Lung microvascular endothelial cell (primary cell): ENCODE results near the gene NR6A1. TPM values are rescaled to one million over a fixed set of nuclear protein-coding genes. Genes with fewer than 3 reads are reported as not detected.
"Not testable (repeated sequence)": the region's sequence is repeated elsewhere in the genome, so short reads cannot be mapped to it uniquely, and the experiment has no call there.

ENCODE experiments used
- DNase-seq, 2 donors: peaks; one replicate each; pipeline versions ENCODE4 v3.0.0 to v3.0.0-alpha.2; 2010; ENCODE audit warnings: low read depth in 2 of 2
- total RNA-seq: library from RNA; depleted of rRNA; stranded (reverse); fragments of >200 nt; gene quantifications from 2 replicates; pipeline ENCODE4 v1.2.1, GENCODE V29; 2014

The NR6A1 gene
- total RNA-seq, 1 donor from 2014 or later, result 1.2 TPM

DNA sequence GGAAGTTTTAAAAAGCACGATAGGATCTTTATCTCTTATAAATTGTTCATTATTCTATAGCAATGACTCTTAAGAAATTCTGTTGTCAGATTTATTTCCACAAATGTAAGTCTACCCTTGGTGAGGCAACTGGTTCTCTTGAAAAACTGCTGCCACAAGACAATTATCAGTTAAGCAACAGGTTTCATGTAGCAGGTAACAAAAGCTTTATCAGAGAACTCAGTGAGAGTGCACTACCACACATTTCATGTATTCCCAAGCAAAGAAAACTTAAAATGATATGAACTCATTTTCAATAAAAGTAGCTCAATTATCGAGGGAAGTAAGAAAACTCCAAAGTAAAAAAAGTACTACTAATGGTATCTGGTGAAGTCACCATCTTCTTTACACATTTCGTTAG lies 9.4 kb downstream of the NR6A1 start:
- no peak for DNase-seq

DNA sequence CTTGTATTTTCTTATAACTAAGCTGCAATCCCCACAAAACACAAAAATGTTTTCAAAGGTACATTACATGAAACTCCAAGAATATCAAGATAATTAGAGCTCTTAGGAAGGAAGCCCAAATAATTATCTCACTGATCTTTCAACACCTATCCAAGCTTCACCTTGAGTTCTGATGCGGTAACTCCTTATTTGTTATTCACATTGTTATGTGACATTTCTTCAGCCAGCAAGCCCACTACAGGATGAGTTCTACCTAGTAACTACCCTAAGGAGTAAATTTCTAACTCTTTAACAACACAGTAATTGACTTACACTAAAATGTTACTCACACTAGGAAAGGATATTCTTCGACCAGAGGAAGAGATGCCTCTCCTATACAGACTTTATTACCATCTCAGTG lies 9.9 kb downstream of the NR6A1 start:
- no peak for DNase-seq

DNA sequence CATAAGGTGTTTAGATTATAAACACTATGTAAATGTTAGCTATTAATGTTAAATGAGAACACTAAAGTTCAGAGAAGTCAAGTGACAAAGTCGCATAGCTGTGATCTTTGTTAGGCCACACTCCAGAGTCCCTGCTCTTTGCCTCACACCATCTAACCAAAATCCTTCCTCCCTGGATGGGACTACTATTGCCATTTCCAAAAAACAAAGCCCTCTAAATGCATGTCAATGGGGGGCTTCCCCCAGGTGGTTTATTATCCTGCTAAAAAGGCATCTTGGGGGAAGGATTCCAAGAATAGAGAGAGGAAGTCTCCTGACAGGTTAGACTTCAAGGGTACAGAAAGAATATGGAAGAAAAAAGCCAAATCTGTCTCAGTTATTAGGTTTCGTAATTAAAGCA lies 10.4 kb downstream of the NR6A1 start:
- no peak for DNase-seq

DNA sequence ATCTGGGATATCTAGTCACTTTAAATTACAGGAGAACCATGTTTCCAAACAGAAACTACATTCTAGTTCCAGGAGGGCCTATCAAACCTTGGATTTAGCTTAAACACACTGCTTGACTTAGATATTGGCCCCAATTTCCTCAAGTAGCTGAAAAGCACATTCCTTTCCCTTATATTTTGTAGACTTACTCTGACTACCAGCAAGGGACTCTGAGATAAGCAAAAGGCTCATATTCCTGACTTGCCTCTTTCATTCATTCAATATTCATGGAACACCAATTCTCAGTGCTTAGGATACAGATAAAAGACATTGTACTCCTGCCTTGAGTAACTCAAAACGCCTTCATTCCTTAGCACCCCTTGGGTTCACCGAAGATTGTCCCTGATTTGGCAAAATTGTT lies 11.8 kb downstream of the NR6A1 start:
- DNase-seq, result no peak

DNA sequence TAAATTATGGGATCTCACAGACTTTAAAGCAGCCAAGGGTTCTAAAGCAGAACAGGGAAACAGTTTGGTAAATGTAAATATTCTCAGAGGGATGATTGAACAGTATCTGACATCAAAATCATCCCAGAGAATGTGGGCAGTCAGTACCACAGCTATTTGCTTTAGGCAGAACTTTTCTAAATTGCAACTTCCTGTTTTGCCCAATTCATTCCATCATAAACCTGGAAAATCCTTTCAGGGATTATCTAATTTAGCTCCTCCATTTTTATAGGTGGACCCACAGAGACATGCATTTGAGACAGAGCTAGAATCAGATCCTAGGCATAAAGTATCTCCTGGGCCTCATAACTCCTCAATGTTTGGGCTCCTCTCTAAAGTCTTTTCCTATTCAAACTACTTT lies 12.4 kb downstream of the NR6A1 start:
- DNase-seq, result no peak

DNA sequence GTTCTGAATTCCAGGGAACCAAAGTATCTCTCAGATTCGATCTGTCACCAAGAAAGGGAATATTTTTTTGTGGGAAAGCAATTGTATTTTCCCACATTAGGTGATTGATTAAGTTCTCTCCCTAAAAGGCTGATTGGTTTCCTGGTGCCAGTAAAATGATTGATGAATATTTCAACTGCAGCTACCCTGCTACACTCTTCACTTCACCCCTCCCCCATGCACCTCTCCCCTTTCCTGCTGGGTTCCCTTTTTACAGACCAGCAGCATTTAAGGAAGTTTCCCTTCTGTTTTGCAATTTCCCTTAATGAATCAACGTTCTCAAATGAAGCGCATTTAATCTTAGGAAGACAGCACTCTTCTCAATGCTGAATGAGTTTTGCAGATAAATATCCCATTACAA lies 13.1 kb downstream of the NR6A1 start:
- DNase-seq, result no peak

DNA sequence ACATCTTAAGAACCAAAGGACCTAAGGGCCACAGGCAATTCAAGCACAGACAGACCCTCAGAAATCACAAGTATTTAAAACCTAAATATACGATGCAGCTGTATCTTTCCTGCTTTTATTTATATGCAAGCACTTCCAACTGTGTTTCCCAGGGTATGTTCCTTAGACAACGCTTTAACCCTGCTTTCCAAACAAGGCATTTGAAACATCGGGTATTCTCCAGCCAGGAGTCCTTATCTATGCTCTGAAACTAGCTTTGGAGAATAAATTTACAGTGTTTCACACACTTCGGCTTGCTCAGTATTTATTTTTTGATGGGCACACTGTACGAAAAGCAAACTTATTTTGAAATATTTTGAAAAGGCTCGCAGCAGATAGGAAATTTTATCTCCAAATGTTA lies 13.5 kb downstream of the NR6A1 start:
- DNase-seq, result no peak

DNA sequence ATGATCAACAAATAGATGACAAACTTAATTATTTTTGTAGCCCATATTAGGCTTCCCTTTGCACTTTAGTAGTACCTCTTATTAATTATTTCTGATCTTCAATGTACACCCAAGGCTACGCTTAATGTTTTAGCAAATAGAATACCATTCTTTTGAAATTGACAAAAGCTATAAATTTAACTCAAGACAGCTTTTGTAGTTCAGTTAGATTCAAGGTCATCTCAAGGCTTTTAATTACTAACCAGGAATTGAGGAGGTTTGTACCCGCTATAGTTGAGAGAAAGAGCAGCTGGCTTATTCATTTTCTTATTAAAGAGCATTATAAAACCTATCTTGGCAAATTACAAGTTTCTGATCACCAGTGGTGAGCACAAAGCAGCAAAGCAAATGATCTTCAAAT lies 15.1 kb downstream of the NR6A1 start:
- no peak for DNase-seq

DNA sequence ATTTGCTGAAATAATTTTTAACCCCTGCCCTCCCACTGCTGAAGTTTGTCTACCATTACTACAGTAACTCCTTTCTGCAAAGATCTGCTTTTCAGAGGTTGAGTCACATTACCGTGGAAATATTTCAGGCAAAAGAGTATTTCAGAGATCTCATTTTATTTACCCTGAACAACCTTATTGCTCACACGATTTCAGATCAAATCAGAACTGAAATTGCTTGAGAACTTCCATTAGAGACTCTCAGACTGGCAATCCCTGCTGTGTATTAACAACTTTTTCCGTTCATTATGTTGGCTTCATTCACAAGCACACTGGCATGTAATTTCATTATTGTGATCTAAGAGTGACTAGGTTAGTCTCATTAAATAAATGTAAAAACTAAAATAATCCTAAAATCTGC lies 16.1 kb downstream of the NR6A1 start:
- DNase-seq, result no peak

DNA sequence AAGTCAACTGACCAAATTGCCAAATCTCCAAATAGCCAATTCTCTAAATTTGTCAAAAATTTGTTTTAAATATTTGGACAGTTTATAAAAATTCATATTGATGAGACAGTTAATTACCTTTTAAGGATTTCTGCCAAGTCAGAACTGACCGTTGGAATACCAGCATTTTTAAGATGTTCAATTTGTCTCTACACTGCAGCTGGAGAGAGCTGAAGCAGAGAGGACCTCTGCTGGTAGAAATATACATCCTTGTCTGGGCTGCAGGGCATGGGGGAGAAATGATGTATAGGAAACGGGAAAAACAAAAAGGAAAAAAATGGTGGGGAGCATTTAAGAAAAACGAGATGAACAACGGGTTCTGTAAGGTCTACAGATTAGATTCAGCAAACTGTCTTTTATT lies 16.8 kb downstream of the NR6A1 start:
- peak; percentile 13 to 35 for DNase-seq

DNA sequence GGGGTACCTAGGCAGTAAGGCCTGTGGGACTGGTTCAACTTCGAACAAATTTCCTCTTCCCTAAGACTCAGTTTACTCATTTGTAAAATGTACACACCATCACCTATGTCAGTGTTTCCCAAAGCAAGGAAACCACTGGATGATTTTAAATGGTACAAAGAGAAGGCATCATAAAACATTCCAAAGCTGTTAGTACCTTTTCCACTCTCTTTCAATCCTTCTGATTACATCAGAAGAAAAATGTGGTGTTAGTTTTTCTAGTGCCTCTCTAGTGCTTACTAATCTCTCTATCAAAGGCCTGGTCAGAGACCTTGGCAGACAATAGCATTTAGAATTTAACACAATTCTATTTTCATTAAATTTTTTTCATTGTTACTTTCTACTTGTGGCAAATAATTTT lies 18.1 kb downstream of the NR6A1 start:
- DNase-seq, result no peak

DNA sequence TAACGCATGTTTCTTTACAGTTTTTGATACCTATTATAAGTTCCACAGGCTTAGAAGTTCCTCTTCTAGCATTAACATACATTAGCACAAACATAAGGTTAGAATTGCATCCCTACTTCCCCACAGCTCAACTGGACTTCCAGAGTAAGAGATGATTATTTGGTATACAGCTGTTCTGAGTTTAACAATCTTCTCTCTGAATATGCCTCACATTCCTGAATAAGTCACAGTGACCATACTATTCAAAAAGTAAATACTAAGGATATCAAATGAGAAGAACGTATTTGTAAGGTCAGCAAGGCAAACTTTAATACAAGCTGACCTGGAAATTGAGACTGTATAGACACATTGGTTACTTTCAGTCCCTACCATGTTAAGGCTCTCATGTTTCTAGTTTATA lies 21.3 kb downstream of the NR6A1 start:
- DNase-seq, result no peak

DNA sequence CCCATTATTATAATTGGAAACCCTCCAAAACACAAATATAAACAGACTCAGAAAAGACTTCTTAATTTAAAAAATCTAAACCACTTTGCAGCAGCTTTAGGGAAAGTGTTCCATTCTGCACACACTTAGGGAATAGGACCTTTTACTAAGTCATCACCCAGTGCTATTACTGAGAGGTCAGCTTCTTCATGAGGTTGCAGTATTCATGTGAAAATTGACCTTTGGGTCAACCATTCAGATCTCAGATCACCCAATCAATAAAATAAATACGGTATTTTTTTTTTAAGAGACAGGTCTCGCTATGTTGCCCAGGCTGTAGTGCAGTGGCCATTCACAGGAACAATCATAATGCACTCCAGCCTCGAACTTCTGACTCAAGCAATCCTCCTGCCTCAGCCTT lies 21.8 kb downstream of the NR6A1 start:
- no peak for DNase-seq

DNA sequence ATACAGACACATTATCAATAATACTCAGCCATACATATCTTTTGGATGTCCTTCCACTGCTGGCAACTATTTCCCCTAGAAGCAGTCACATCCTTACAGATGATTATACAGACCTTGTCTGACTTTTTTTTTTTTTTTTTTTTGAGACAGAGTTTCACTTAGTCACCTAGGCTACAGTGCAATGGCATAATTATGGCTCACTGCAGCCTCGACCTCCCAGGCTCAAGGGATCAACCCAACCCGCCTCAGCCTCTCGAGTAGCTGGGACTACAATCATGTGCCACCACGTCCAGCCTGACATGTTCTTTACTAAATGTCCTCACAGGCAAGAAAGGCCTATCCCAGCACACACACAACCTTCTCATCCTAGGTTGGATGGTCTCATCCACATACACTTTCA lies 24.0 kb downstream of the NR6A1 start:
- DNase-seq, result no peak

DNA sequence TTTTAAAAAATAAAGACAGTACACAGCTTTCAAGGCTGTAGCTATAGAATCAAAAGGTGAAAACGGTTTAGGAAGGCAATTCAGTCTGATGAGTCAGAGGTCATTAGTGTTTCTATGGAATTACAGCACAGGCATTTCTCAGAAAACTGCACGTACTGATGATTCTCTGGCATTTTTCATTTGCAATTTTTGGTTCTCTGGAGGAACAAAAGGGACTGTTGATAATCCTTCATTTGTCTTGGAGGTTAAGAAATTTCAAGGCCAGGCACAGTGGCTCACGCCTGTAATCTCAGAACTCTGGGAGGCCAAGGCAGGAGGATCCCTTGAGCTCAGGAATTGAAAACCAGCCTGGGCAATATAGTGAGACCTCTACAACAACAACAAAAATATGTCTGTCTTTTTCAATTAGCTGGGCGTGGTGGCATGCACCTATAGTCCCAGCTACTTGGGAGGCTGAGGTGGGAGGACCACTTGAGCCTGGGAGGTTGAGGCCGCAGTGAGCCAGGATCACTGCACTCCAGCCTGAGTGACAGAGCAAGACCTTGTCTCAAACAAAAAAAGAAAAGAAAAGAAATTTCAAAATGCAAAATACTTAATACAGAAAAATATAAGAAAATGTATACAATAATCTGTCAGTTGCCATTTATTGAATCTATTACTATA lies 27.3 kb downstream of the NR6A1 start:
- no peak for DNase-seq

DNA sequence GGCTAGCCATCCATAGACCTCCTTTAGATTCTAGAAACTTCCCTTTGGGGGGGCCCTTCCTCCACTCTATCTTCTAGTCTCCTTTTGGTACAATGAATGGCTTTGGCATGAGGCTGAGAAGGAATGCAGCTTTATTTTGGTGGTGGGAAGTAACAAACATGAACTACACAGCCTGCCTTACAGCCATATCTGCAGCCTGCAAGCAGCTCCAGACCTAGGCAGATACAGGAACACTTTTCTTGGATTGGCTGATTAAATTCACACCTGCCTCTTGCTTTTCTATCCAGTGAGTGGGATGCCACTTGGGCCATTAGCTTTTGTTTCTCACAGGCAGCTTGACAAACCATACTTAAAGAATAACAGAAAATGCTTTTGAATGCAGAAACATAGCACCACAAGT lies 28.2 kb downstream of the NR6A1 start:
- DNase-seq, result no peak

DNA sequence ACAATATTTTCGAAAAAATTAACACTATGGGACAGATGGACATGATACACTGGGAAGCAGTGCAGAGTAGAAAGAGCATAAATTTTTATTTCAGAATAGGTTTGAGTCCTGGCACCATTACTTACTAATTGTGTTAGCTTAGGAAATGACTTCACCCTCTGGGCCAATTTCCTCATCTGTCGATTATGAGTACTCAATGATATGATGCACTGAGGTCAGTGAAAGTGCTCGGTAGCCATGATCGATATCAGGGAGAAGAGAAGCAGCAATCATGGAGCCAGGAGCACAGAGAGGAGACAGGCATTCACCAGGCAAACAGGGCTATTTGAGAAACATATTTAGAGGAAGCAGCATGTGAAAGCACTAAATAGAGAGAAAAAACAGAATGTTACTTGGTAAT lies 29.4 kb downstream of the NR6A1 start:
- DNase-seq, result peak in 1 of 2 donors; percentile 3

DNA sequence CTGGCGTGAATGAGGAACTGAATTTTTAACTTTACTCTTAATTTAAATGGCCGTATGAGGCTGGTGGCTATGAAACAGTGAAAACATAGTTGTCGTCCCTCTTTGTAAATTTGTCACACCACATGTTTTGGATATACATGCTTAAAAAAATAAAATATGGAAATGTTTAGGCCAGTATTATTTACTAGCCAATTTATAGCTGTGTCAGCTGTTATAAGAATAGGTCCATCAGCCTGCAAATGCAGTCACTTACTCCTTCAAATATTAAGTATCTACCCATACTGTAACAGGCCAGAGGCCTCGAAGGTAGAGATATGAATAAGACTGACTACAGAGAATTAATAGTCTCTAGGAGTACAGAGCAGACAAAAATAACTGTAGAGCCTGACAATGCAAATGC lies 30.0 kb downstream of the NR6A1 start:
- no peak for DNase-seq

DNA sequence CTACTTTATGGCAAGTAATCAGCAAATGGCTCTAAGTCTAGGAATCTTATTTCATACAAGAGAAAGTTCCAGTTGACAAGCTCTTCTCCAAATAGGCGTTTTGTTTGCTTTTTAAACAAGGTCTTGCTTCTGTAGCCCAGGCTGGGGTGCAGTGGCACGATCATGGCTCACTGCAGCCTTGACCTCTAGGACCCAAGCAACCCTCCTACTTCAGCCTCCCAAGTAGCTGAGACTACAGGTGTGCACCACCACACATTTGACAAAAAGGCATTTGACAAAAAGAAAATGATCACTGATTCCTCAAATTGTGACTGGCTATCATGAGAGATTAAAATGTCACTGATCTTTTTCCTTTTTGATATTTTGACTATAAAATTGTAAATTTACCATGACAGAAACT lies 31.8 kb downstream of the NR6A1 start:
- DNase-seq, result no peak

DNA sequence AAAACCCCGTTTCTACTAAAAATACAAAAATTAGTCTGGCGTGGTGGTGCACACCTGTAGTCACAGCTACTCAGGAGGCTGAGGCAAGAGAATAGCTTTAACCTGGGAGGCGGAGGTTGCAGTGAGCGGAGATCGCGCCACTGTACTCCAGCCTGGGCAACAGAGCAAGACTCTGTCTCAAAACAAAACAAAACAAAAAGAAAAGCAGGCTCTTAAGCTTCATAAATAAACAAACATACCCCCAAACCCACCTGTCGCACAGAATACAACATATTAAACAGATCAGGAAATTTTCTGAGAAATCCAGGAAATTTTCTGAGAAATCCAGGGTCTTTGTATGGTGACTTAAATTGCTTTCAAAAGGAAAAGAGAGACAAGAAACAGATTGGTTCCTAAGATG lies 33.0 kb downstream of the NR6A1 start:
- not testable (repeated sequence) for DNase-seq

DNA sequence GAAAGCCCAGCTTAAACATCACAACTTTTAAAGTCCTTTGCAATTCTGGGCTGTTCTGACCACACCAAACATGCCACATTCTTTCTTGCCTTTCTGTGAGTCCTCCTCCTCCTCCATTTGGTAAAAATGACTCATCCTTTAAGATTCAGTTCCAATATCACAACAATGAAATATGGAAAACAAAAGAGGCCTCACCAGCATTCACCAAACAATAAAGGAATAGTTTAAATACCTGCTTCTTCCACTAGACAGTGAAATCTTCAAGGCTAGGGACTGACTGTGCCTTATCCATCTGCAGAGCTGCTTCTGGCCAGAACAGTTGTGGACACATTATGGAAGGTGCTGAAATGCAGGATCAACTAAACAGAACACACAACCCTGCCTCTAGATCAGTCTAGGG lies 36.0 kb downstream of the NR6A1 start:
- DNase-seq, result peak in 1 of 2 donors; percentile 12

DNA sequence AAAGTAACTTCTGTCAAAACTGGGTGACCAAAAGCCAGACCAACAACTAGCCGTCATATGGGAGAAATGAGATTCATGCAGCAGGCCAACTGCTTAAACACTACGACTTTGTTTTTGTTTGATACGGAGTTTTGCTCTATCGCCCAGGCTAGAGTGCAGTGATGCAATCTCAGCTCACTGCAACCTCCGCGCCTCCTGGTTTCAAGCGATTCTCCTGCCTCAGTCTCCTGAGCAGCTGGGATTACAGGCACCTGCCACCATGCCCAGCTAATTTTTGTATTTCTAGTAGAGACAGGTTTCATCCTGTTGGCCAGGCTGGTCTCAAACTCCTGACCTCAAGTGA lies 36.4 kb downstream of the NR6A1 start:
- not testable (repeated sequence) for DNase-seq

DNA sequence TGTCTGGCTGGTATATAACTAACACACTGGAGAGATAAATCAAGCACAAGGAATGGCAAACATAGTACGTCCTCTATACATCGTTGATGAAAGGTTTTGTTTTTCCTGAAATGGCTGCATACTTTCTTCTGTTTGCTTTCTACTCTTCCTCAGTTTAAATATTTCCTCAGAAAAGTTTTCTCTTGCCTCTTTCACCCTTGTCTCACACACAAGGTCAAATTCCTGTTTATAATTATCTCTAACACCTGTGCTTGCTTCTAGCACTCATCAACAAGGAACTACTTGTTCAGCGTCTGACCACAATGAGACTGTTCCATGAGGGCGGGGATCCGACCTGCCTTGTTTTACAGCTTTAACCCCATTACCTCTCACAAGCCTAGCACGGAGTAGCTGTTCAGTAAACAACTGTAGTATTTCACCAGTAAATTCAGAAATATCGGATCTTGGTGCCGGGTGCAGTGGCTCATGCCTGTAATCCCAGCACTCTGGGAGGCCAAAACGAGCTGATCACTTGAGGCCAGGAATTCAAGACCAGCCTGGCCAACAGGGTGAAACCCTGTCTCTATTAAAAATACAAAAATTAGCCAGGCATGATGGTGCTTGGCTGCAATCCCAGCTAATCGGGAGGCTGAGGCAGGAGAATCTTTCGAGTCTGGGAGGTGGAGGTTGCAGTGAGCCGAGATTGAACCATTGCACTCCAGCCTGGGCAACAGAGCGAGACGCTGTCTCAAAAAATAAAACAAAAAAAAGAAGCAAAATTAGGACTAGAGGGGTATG lies 37.0 kb downstream of the NR6A1 start:
- no peak for DNase-seq

DNA sequence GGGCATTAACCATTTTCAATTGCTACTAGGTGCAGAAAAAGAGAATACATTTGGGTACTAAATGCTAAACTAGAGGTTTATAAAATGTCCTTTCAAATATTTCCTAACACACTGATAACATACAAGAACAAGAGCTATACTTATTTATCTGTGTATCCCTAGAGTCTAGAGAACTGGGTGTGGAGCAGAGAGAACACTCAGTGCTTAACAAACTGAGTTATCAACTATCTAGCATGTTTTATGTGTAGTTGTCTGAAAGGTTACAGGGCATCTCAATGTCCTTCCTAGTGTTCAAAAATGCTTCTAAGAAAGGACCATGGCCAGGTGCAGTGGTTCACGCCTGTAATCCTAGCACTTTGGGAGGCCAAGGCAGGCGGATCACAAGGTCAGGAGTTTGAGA lies 40.3 kb downstream of the NR6A1 start:
- no peak for DNase-seq
